GM12878 (cell line): ENCODE results near the gene GRM7. TPM values are rescaled to one million over a fixed set of nuclear protein-coding genes. Genes with fewer than 3 reads are reported as not detected.

Experiments
- ATAC-seq: fragments of 200-7000 bp; cut with Tn5 transposase; 3 replicates; pipeline ENCODE4 v1.9.1; 2020; ENCODE audit warnings: mild to moderate bottlenecking, moderate library complexity
- BruUV-seq: library from RNA; stranded (reverse); fragments of 400-500 nt; replicated peaks from 2 replicates; lab custom pipeline; 2021; lab: Mats Ljungman, UMichigan
- CTCF ChIA-PET: fragments of 300-600 bp; sonication (Branson Sonifier 250); formaldehyde crosslinking; extraction: SDS; loops from one replicate; lab custom pipeline; 2021; ENCODE audit warnings: inconsistent platforms; lab: Yijun Ruan, JAX
- POLR2A ChIA-PET: fragments of 350-600 bp; formaldehyde crosslinking; extraction: SDS; loops from one replicate; lab custom pipeline; 2021; ENCODE audit warnings: inconsistent platforms; lab: Charles Lee
- RAD21 ChIA-PET: fragments of 300-600 bp; sonication (Branson Sonifier 250); formaldehyde crosslinking; loops from one replicate; lab custom pipeline; 2023; ENCODE audit warnings: antibody characterized with exemption; ENCODE audit not compliant: unreplicated experiment; lab: Charles Lee
- SMC1A ChIA-PET: fragments of 300-600 bp; sonication (Branson Sonifier 250); formaldehyde crosslinking; loops from one replicate; lab custom pipeline; 2023; ENCODE audit not compliant: unreplicated experiment, uncharacterized antibody; lab: Charles Lee
- DNase-seq: peaks from one replicate; pipeline ENCODE4 v3.0.0-alpha.2; 2011; ENCODE audit warnings: low read depth, low spot score
- FAIRE-seq: peaks from 3 replicates; lab custom pipeline; 2011; peaks lifted over from hg19 to GRCh38; lab: Jason Lieb, UNC
- H2AFZ ChIP-seq: 2 replicates; pipeline ENCODE4 v1.6.0; 2011; ENCODE audit warnings: low read depth, low read length, control low read depth; ENCODE audit not compliant: control insufficient read depth
- H3K27ac ChIP-seq: 2 replicates; pipeline ENCODE4 v1.5.1; 2011; ENCODE audit warnings: control low read depth; ENCODE audit not compliant: control insufficient read depth, insufficient read depth
- H3K27me3 ChIP-seq, 2 experiments: replicated peaks in 1 of 2; 2 replicates each; pipeline versions ENCODE4 v1.6.0 to v1.6.1; 2011; ENCODE audit warnings: low read length in 1 of 2; ENCODE audit not compliant: control insufficient read depth in 2 of 2, insufficient read depth in 2 of 2
- H3K36me3 ChIP-seq, 2 experiments: 2 replicates each; pipeline ENCODE4 v1.5.1; 2011; ENCODE audit warnings: low read length in 1 of 2; ENCODE audit not compliant: control insufficient read depth in 2 of 2, insufficient read depth in 2 of 2
- H3K4me1 ChIP-seq: 2 replicates; pipeline ENCODE4 v1.6.1; 2011; ENCODE audit warnings: mild to moderate bottlenecking, low read length, moderate library complexity, mixed read lengths; ENCODE audit not compliant: control insufficient read depth, insufficient read depth
- H3K4me2 ChIP-seq: 2 replicates; pipeline ENCODE4 v1.6.0; 2011; ENCODE audit warnings: control low read depth; ENCODE audit not compliant: control insufficient read depth, insufficient read depth
- H3K4me3 ChIP-seq: fragments of 200-600 bp; sonication (generic); 2 replicates; pipeline ENCODE4 v1.5.1; 2016
- H3K79me2 ChIP-seq: 2 replicates; pipeline ENCODE4 v1.6.0; 2011; ENCODE audit warnings: low read length; ENCODE audit not compliant: control insufficient read depth, insufficient read depth
- H3K9ac ChIP-seq: 2 replicates; pipeline ENCODE4 v1.8.0; 2011; ENCODE audit warnings: low read length, control low read depth, mixed read lengths; ENCODE audit not compliant: control insufficient read depth, insufficient read depth
- H3K9me3 ChIP-seq: replicated peaks from 3 replicates; pipeline ENCODE4 v1.5.1; 2011; ENCODE audit warnings: mild to moderate bottlenecking, low read length; ENCODE audit not compliant: control insufficient read depth, insufficient read depth
- H4K20me1 ChIP-seq: 2 replicates; pipeline ENCODE4 v1.6.0; 2011; ENCODE audit not compliant: control insufficient read depth, insufficient read depth
- CREM ChIP-seq: IDR thresholded peaks from 2 replicates; pipeline ENCODE4 v1.6.1; 2014; ENCODE audit warnings: antibody characterized with exemption, low read depth
- CTCF ChIP-seq, 3 experiments: IDR thresholded peaks in 2 of 3; conservative IDR thresholded peaks in 1 of 3; 2 replicates each; pipeline ENCODE4 v1.5.1; 2011; ENCODE audit warnings: low read depth in 3 of 3, low read length in 3 of 3, mild to moderate bottlenecking in 3 of 3, control low read depth in 2 of 3, moderate library complexity in 2 of 3, inconsistent platforms in 1 of 3, mixed read lengths in 1 of 3; ENCODE audit not compliant: control insufficient read depth in 2 of 3, insufficient read depth in 1 of 3; ENCODE audit errors: extremely low read depth in 1 of 3
- EGR1 ChIP-seq, 2 experiments: IDR thresholded peaks; 1 replicate in 1 of 2; 2 replicates in 1 of 2; pipeline ENCODE4 v1.6.1; 2011 to 2012; ENCODE audit warnings: low read depth in 2 of 2, low read length in 2 of 2, borderline replicate concordance in 1 of 2, mild to moderate bottlenecking in 1 of 2, moderate library complexity in 1 of 2
- FOS ChIP-seq: IDR thresholded peaks from 3 replicates; pipeline ENCODE4 v1.6.1; 2011; ENCODE audit warnings: borderline replicate concordance; ENCODE audit not compliant: insufficient read length; ENCODE audit errors: extremely low read depth
- KLF5 ChIP-seq: fragments of 450-650 bp; IDR thresholded peaks from 2 replicates; pipeline ENCODE4 v1.6.1; 2014; ENCODE audit warnings: mild to moderate bottlenecking; ENCODE audit not compliant: partially characterized antibody
- SMARCA5 ChIP-seq: fragments of 450-650 bp; IDR thresholded peaks from 2 replicates; pipeline ENCODE4 v1.6.1; 2017; ENCODE audit warnings: mild to moderate bottlenecking
- ZBTB4 ChIP-seq: fragments of 450-650 bp; formaldehyde crosslinking; IDR thresholded peaks from 2 replicates; pipeline ENCODE4 v1.4.0; 2022; ENCODE audit warnings: mild to moderate bottlenecking, moderate library complexity
- WGBS: methylation state at CpG from one replicate; pipeline ENCODE4 v1.1.6; 2016; ENCODE audit warnings: low lambda C conversion rate; ENCODE audit not compliant: insufficient replicate concordance, insufficient coverage; ENCODE audit errors: missing lambda C conversion rate; 5-methylcytosine and 5-hydroxymethylcytosine counted together
- in situ Hi-C: fragments of 300-500 bp; cut with MboI; formaldehyde crosslinking; loops from 9 replicates; pipeline ENCODE4 v1.14.3; 2018; ENCODE audit warnings: mixed read lengths
- intact Hi-C: fragments of 100-400 bp; cut with micrococcal nuclease; formaldehyde crosslinking; loops from one replicate; pipeline ENCODE4 v1.14.2; 2022; ENCODE audit not compliant: unreplicated experiment
- polyA plus RNA-seq, 11 experiments: library from polyadenylated mRNA; depleted of rRNA in 4 of 11; unstranded in 6 of 11; stranded (reverse) in 5 of 11; fragments of >200 nt; fragmentation: Nextera tagmentation in 4 of 11; fragmentation: Illumina TruSeq in 1 of 11; extraction: Ambion mirVana in 4 of 11; extraction: Trizol in 1 of 11; gene quantifications; 1 replicate in 1 of 11; 2 replicates in 10 of 11; pipeline versions ENCODE4 v1.2.1 to v1.2.3, GENCODE V29; 2011 to 2016; ENCODE audit warnings: inconsistent platforms in 2 of 11, missing spikeins in 2 of 11, low read depth in 1 of 11
- total RNA-seq, 4 experiments: library from RNA; depleted of rRNA in 3 of 4; stranded (reverse); fragments of >200 nt in 3 of 4; fragmentation: Illumina TruSeq in 1 of 4; extraction: Trizol in 1 of 4; gene quantifications; 2 replicates each; pipeline versions ENCODE4 v1.2.1 to v1.2.3, GENCODE V29; 2013 to 2021
- TF ChIP-seq, protein P1 (sequence below): IDR thresholded peaks from 2 replicates; pipeline ENCODE4 v1.6.1; 2011; ENCODE audit warnings: low read depth, mild to moderate bottlenecking, low read length, moderate library complexity, borderline replicate concordance; ENCODE audit errors: extremely low read depth
- TF ChIP-seq, protein P2 (sequence below): fragments of 450-650 bp; IDR thresholded peaks from 2 replicates; pipeline ENCODE4 v1.6.1; 2017; ENCODE audit warnings: mild to moderate bottlenecking

Gene GRM7
- total and polyA plus RNA-seq, 10 of the 15 experiments (the other 5 are each of a cell fraction or from before 2014, with no cell fraction given) = not detected

GRCh38 chr3:7469866-7470265, 609.0 kb downstream of the GRM7 start (continued):
- no peak for TF ChIP-seq ZBTB4 (CRISPR knock-in tag)

GRCh38 chr3:7484636-7485035, 623.7 kb downstream of the GRM7 start:
- Histone ChIP-seq H3K27ac (no peak overlapping the region), H4K20me1 (no peaks in the 10 kb centered on the region), H3K4me1 (no peaks in the 10 kb centered on the region), H3K4me2 (no peak overlapping the region), H2AFZ (no peak overlapping the region), H3K4me3 (no peak overlapping the region), H3K36me3 (no peaks in the 10 kb centered on the region), H3K27me3 (no peaks in the 10 kb centered on the region), H3K9me3 (no peaks in the 10 kb centered on the region), H3K79me2 (no peaks in the 10 kb centered on the region), H3K9ac (no peak overlapping the region)
- no TSS peak for BruUV-seq
- ATAC-seq = no peak
- ChIA-PET POLR2A (no interaction called here), SMC1A (no interaction called here), RAD21 (interaction anchor here (1.2 kb wide), 1 partner anchor 9 kb away, joined by 3 read pairs; no protein-coding TSS in a partner anchor), CTCF (interaction anchor here (1.4 kb wide), 1 partner anchor 10 kb away, joined by 3 read pairs; no protein-coding TSS in a partner anchor)
- in situ Hi-C loops = no loop called here
- DNase-seq = no peak
- 8% methylated on average over 1 of the region's 1 CpG for whole genome bisulfite sequencing
- intact Hi-C loops = no loop called here
- no peak for TF ChIP-seq CREM
- no peak for TF ChIP-seq CTCF (IDR thresholded peaks at IDR 0.05 in 2 of 3, conservative IDR thresholded peaks at IDR 0.05 in 1 of 3; ENCODE audit: control insufficient read depth in 2 of 3, extremely low read depth in 1 of 3, insufficient read depth in 1 of 3, low read depth in 3 of 3, low read length in 3 of 3)
- TF ChIP-seq KLF5 = no peak
- no peak for TF ChIP-seq SMARCA5
- TF ChIP-seq FOS = no peak
- TF ChIP-seq EGR1 (IDR thresholded peaks at IDR 0.05; ENCODE audit: borderline replicate concordance in 1 of 2, low read depth in 2 of 2, low read length in 2 of 2) = no peak
- TF ChIP-seq, protein P1, sequence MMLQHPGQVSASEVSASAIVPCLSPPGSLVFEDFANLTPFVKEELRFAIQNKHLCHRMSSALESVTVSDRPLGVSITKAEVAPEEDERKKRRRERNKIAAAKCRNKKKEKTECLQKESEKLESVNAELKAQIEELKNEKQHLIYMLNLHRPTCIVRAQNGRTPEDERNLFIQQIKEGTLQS = no peak
- TF ChIP-seq, protein P2, sequence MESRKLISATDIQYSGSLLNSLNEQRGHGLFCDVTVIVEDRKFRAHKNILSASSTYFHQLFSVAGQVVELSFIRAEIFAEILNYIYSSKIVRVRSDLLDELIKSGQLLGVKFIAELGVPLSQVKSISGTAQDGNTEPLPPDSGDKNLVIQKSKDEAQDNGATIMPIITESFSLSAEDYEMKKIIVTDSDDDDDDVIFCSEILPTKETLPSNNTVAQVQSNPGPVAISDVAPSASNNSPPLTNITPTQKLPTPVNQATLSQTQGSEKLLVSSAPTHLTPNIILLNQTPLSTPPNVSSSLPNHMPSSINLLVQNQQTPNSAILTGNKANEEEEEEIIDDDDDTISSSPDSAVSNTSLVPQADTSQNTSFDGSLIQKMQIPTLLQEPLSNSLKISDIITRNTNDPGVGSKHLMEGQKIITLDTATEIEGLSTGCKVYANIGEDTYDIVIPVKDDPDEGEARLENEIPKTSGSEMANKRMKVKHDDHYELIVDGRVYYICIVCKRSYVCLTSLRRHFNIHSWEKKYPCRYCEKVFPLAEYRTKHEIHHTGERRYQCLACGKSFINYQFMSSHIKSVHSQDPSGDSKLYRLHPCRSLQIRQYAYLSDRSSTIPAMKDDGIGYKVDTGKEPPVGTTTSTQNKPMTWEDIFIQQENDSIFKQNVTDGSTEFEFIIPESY = no peak
- FAIRE-seq = no peak
